ENCODE measurements around the gene COL1A1.

Gene COL1A1

DNA sequence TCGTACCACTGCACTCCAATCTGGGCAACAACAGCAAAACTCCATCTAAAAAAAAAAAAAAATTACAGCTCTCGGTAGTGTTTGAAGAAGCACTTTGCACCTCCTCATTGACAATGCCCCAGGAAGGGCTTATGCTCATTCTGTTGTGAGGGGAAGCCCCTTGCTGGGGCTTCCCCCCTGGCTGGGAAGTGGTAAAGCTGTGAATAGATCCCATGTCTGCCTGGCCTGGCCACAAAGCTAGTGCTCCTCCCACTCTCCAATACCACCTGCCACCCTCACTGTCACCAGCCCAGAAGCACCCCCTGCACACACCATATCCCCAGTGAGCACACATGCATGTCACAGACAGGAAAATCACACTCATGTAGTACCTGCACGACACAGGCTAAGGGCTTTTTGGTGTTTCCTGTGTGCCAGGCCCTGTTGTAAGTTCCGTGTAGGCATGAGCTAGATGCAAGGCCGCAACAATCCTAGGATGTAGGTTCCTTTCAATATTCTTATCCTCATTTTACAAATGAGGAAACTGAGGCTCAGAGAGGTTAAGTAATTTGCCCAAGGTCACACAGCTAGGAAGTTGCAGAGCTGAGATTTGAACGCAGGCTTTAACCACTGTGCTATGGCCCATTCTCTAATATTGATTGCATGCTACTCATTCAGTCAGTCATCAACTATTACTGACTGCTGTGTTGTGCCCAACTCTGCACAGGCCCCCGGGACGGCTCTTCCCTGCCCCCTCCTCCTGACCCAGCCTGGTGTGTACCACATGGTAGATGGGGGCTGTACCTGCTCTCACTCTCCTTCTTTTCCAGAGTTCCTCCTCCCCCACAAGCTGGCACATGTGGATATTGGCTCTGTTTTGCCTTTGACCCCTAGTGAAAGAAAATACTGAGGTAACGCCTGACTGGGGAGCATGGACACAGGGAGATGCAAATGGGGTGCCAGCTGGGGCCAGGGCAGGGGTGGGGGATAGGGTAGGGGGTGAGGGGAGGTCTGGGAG, 11.9 kb upstream of the COL1A1 start:
- no peak for DNase-seq

DNA sequence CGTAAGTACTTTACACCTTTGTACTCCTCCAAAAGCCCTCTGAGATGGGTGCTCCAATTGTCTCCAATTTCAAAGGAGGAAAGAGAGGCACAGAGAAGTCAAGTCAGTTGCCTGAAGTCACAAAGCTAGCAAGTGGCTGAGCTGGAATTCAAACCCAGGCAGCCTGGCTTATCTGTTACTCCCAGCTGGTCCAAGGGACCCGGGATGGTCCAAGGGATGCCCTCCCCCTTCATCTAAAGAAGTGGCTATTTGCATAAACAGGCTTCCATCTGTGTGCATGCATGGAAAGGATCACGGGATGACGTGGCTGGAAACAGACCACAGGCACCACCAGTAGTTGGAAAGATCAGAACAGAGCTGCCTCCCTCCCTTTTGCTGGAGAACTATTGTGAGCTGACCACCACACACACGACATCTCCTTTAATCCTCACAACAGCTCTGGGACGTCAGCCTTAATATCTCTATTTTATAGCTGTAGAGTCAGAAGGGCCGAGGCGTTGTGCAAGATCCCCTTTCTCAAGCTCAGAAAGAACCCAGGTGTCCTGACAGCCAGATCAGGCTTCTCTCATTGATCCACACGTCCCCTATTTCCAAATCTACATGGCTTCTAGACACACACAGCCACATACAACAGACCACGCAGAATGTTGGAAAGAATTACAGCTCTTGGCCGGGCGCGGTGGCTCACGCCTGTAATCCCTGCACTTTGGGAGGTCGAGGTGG, 10.9 kb upstream of the COL1A1 start:
- DNase-seq: no peak

DNA sequence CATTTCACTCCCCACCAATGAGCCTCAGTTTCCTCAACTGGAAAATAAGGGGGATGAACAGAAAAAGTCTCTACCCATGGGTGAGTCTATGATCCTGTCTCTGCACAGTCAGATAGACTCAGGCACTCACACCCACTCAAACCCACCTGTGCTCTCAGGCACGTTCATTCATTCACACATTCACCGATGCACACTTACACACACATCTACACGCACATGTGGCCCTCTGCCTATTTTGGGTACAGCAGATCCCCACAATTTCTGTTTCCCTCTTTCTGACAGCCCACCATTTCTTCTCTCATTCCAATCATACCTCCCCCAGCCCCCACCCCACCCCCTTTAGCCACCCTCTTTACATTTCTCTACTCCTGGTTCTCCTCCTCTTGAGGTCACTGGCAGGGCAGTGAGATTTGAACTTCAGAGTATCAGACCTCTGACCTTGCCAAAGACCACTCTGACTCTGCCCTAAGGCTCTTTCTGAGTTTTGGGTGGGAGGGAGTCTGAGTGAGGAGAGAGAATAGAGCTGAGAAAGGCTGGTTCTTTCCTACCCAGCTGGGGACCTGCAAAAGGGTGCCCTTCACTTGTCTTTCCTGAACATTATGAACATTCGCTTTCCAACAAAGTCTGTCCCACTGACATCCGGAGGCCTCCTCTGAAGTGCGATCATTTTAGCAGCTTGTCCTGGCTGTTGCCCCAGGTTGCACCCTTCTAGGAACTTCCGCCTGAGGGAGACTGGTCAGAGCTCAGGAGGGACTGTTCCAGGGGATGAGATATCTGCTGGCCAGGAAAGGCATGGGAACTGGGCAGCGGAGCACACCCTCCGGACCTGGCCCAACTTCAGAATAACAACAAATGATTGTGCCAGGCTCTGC, 10.1 kb upstream of the COL1A1 start:
- DNase-seq: no peak

DNA sequence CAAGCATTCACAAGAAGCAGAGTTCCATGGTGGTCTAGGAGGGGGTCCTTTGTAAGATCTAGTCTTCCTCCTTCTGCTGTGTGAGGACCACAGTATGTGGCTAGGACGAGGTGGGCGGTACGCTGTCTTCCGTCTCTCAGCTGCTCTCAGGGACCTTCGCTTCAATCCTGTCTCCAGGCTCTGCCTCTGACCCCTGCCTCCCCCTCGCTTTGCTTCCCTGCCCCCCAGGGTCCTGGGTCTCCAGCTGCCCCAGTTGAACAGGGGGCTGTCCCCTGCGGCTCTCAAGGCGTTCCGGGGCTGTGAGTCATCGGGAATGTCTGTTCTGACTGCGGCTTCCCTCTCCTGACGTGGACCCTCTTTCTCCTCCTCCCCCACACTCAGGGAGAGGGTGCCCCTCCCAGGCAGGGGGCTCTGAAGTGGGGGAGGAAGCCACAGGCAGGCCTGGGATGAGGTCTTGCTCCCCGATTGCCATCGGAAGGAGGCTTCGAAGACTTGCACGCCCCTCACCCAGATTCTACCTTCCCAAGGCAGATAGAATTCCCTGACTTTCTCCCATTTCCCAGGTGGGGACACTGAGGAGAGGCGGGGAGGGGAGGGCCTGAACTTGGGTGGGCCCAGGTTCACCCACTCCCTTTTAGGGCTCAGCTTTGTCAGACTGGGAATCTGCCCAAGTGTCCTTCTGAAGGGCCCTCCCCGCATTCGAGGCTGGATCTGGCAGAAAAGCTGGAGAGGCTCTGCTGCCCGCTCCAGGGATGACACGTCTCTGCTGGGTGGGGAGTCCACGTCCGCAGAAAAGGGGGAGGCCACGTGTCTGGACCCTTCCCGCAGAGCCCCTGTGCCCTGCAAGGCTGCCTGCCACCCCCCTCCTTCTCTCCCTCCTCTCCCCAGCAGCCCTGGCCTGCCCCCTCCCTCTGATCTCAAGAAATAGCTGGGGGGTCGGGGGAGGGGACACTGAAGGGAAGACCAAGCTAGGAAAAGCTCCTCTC, 9.1 kb upstream of the COL1A1 start:
- DNase-seq: no peak

DNA sequence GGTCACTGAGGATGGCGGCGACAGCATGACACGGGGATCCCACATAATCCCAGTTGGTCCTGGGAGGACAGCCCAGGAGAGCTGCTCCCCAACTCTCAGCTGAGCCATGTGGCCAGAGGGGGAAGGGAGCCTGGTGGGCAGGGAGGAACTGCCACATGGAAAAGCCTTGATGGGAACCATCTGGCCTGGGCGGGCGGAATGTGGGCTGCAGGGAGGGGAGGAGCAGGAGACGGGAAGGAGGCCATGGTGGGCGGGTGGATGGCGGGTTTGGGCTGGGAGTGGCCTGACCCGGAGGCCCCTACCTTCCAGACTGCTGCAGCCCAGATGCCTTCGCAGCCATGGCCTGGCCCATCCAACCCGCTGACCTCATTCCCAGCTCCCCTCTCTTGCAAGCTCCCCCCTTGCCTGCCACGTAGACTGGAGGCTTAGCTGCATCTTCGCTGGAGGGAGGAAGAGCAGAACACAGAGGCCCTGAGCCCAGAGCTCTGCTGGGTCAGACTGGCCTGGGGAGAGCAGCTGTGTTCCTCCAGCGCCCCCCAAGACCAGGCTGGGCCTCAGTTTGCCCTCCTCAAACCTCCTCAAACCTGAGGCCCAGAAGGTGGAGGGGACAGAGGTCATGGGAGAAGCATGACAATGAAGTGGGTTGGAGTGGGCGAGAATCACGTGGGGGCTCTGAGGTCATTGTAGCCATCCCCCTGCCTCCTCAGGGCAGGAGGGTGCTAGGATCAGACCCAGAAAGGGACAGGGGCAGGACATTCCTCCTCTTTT, 8.2 kb upstream of the COL1A1 start:
- DNase-seq: no peak

DNA sequence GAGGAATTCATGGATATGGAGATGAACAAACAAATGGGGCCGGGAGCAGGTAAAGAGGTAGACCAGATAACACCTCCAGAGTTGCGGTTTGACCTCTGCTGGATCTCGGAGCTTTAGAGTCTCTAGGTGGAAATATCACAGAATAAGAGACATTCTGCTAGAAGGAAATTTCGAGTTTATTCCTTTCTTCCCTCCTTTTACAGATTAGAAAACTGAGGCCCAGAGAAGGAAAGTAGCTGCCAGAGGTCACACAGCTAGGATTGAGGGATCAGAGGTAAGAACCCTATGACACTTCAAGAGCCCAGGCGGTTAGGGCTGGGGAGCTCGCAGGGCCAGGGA, 7.7 kb upstream of the COL1A1 start:
- DNase-seq: no peak

DNA sequence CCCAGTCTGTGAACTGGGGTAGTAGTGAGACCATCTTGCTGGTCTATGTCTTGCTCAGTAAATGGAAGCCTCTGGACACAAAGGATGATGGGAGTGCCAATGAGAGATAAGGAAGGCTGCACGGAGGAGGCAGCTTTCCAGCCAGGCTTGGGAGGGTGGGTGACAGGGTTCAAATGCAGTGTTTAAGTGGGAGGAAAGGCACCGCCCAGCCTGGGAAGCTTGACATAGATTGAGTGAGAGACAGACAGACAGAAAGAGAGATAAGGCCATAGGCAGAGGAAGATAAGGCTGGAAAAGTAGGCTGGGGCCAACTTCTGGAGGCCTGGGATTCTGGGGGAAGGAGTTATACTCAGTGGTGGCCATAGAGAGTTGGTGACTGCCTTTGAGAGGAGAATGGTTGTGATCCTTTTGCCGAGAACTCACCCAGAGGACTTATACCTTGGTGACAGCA, 7.2 kb upstream of the COL1A1 start:
- DNase-seq: no peak

DNA sequence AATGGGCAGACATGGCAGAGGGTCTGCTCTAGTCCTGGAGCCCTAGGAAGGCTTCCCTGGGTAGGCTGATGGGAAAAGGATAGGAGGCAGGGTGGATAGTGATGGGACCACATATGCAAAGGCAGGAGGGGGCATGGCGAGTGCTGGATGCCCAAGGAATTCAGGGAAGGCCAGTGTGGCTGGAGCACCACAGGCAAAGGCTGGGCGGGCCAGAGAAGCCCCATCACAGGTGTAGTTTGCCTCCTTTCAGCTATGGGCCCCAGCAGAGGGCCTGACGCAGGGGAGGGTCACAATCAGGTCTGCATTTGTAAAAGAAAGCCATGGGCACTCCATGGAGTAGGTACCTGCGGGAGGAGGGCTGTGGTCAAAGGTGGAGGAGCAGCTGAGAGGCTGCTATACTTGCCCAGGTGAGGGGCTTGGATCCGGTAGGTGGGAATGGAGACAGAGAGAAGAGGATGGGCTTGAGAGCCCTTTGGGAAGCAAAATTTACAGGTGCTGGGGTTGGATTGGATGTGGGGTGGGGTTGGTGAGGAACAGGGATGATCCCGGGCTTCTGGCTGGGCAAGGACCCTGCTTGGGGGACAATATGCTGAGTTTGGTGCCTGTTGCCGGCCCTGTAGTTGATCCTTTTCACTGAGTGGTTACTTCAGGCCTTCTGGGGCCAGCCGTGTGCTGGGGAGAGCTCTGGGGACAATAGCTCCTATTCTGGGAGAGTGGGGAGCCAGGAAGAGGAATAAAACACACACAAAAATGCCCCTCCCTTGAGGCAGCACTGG, 6.5 kb upstream of the COL1A1 start:
- no peak for DNase-seq

DNA sequence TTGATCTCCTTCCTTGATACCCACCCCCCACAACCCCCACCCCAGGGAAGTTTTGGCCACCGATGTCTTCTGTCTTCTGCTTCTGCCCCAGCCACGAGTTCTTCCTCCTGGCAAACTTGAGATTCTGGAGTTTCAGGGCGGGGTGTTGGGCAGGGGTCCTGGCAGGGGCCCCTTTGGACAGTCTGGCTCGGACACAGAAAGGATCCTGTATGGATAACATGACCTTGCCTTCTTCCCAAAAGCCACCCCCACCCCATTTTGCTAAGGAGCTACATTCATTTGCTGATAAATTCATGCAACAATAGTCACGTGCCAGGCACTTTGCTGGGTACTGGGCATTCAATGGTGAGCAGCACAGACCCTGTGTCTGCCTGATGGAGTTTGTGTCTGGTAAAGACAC, 5.9 kb upstream of the COL1A1 start:
- DNase-seq: no peak

DNA sequence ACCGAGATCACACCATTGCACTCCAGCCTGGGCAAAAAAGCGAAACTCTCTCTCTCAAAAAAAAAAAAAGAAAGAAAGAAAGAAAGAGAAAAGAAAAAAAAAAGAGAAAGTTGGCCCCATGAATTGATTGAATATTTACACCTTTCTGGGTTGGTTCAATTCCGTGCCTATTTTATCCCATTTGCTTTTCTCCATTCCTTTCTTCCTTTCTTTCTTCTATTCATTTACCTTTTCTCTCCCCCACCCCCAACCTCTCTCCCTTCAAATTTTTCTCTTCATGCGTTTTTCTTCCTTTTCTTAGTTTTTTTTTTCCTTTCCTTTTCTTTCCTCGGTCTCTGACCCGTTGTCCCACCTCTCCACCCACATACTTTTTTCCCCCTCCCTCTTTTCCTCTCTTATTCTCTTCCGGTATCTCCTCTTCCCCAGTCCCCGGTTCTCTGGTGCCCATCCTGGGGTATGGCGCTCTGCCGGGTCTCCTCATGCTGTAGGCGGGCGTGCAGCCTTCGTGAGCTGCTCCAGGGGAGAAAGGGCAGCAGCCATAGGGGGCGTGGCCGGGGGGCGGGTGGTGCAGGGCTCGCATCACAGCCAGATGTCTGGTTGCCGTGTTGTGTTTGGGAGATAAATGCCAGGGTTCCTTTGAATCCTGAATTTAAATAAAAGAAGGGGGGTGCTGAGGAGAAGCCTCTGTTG, 5.3 kb upstream of the COL1A1 start:
- peak; percentile 42 for DNase-seq

DNA sequence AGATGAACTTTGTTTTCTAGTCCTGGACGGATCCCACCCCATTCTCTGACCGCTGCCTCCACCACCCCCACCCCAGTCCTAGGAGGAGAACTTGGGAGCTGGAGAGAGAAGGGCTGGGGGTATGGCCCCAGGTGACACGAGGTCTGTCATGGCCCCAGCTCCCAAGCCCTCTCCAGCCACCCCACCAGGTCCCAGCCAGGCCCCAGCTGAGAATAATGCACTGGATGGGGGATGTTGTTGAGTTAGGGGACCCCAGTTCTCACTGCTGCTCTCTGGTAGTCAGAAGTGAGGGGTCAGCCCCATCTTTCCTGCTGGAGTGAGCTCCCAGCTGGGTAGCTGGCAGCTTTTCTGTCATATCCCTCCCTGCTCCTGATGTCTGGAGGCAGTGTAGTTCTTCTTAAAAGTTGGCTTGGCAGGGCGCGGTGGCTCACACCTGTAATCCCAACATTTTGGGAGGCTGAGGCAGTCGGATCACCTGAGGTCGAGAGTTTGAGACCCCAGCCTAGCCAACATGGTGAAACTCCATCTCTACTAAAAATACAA, 4.6 kb upstream of the COL1A1 start:
- no peak for DNase-seq

DNA sequence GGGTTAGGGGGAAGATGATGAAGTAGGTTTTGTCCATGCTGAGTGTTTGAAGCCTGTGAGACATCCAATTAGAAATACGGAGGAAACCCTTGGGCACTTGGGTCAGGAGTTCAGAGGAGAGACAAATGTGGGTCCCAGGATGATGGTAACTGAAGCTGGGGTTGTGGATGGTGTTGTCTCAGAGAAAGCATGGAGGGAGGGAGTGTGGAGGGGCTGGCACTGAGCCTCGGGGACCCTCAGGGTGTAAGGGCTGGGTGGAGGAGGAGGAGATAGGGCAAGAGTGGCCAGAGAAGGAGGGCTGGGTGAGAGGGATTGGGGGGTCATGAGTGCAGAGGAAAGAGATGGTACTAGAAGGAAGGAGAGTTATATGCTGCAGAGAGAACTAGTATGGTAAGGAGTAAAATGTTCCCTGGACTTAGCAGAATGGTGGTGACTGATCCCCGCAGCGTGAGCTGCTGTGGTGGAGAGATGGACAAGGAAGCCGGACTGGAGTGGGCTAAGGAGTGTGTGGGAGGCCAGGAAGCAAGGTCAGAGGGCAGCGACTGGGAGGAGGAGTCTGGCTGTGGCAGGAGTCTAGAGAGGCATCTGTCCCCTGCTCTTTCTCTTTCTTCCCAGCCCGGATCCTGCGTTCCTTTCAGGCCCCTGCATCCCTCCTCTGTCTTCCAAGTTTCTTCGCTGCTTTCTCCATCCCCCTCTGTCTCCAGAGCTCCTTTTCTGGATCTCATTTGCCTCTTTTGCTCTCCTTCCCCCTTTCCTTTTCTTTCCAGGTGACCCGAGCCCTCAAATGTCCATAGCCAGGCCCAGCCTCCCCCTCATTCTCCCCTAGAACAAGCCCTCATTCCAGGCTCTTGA, 3.9 kb upstream of the COL1A1 start:
- DNase-seq: no peak

DNA sequence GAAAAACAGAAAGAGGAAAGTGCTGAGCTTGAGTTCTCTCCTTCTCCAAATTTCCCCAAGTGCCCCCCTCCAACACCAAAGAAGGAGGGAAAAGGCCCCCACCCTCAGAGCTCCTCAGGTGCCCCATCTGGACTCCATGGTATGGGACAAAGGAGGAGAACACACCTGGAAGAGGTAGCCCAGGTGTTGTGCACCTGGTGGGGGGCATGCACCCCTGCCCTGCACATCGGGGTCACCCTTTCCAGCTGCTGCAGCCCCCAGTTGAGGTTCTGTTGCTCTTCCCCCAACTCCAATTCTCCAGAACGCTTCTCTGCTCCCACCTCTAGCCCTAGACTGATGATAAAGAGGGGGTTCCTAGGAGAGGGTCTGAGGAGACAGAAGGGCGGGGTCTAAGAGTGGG, 3.0 kb upstream of the COL1A1 start:
- no peak for DNase-seq

DNA sequence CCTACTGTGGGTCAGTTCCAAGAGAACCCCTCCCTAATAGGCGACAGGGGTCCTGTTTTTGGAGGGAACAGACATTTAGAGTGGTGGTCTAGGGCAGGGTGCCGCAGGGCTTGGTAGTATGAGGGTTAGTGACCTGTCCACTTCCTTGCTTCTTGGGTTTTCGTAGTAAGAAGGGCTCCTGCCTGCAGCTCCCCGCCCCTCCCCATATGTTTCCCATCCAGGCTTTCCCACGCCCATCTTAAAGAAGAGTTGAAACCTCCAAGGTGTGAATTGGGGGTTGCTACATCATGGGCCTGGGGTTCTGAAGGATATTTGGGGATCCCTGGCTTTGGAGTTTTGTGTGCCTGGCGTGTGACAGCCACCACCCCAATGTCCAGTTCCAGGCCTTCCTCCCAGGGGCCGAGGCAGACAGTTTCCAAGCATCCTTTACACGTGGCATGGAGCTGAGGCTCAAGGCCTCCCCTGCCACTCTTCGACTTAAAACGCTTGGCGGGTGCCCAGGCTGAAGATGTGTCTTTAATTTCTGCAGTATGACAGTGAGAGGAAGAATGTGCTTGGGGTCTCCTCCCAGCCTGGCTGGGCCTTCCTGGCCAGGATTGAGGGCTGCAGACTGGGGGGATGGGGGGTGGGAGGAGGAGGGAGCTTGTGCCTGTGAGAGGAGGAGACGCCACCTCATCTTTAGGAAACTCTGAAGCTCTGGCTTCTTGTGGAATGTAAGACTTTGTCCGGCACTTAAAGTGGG, 2.3 kb upstream of the COL1A1 start:
- DNase-seq: no peak

DNA sequence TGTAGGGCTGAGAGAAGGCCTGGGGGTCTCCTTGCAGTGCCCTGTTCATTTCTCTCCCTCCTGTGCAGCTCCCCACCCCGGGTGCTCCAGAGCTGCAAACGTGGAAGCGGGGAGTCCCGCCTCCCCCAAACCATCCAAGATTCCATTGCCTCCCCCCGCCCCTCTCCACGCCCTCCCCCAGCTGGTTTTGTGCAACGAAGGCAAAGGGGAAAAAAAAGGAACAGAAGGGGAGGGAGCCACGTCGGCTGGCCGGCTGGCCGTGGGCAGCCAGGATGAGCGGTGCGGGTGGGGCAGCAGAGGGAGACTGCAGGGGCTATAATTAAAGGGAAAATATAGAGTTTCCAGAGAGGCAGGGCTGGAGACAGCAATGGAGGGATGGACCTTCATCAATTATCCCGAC, 1.7 kb upstream of the COL1A1 start:
- no peak for DNase-seq

DNA sequence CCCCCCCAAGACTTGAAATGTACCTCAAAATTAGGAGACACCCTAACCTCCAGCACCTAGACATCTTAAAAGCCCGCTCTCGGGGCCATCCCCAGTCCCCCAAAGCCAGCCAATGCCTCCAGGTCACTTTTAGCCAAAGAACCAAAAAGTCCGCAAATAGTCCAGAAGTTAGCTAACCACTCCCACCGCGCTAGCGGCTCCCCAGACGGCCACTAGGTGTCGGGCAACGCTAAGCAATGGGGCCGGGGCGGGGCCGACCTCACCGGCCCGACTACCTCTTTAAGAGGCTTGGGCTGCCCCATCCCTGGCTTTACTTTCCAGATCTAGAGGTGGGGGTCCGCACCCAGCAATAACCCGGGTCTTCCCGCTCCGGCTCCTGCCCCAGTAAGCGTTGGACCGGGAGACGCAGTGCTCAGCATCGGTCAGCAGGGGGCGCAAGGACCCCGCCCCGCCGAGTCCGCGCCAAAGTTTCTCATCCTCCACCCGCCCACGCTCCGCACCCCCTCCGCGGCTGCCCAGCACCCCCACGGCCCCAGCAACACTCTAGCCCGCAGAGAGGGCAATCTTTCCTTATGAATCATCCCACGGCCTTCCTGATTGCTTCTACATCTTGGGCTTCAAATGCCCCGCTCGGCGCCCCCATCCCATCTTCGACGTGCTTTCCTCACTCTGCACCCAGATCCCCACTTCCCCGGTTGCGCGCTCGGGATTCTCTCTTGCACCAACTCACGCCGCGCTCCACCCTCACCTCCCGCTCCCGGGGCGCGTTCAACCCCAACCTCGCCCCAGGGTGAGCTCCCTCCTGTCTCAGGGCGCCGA, 765 bp downstream of the COL1A1 start:
- DNase-seq: peak; percentile 74

All from NCI-H2171 (cell line).